ENCODE measurements around the gene CDKN2C.

- no peak for TF ChIP-seq CTCF (conservative IDR thresholded peaks at IDR 0.05)
- TF ChIP-seq ZFX (IDR thresholded peaks at IDR 0.05) = no peak
Observed at GRCh38 chr1:50930193-50930592, 39.9 kb upstream of the CDKN2C start.
